ENCODE results near the gene SLC25A28. TPM values are rescaled to one million over a fixed set of nuclear protein-coding genes. Genes with fewer than 3 reads are reported as not detected.
A peak's percentile ranks its signal among the peaks of the same experiment; 100 is the strongest.

Gene SLC25A28
- total and polyA plus RNA-seq, 4 donors: 31.1 to 86.9 (median 47.6) TPM

- H3K36me3 ChIP-seq (ENCODE audit: control insufficient read depth in 4 of 4, insufficient read depth in 4 of 4, low read length in 4 of 4): peaks cover 13 to 31% (median 15%) of the 10 kb centered on the region in 4 donors
- no peak for TF ChIP-seq CTCF (IDR thresholded peaks at IDR 0.05; ENCODE audit: control extremely low read depth, extremely low read depth)
- no peak for DNase-seq
- H3K4me1 ChIP-seq (ENCODE audit: control insufficient read depth in 5 of 5, insufficient read depth in 5 of 5, low read length in 5 of 5): peaks cover 0 to 2% (median 0%) of the 10 kb centered on the region in 5 donors
- 97% methylated on average over 2 of the region's 2 CpGs for WGBS, 2 donors
- no peaks in the 10 kb centered on the region for H3K9me3 ChIP-seq (ENCODE audit: control insufficient read depth in 4 of 4, insufficient read depth in 3 of 4, low read length in 3 of 4)
- no peak overlapping the region for H3K4me3 ChIP-seq
- H3K27me3 ChIP-seq (ENCODE audit: control insufficient read depth in 3 of 3, insufficient read depth in 3 of 3, low read length in 2 of 3): no peaks in the 10 kb centered on the region
- ATAC-seq (ENCODE audit: insufficient read depth, low FRiP score): no peak
- H3K27ac ChIP-seq (ENCODE audit: low read depth in 1 of 2, low read length in 1 of 2): no peak overlapping the region
- no peak overlapping the region for H3K9ac ChIP-seq (ENCODE audit: insufficient read depth in 1 of 2, low read length in 2 of 2)
Measured at GRCh38 chr10:99609186-99609585, 11.1 kb downstream of the SLC25A28 start.

- H3K9ac ChIP-seq (ENCODE audit: insufficient read depth in 1 of 2, low read length in 2 of 2): no peak overlapping the region
- 50 to 67% methylated on average over 2 of the region's 2 CpGs for WGBS, 2 donors
- peaks cover under 1 to 11% (median 5%) of the 10 kb centered on the region in 4 donors for H3K36me3 ChIP-seq (ENCODE audit: control insufficient read depth in 4 of 4, insufficient read depth in 4 of 4, low read length in 4 of 4)
- H3K27me3 ChIP-seq (ENCODE audit: control insufficient read depth in 3 of 3, insufficient read depth in 3 of 3, low read length in 2 of 3): no peaks in the 10 kb centered on the region
- peak in 1 of 3 donors; percentile 5 for DNase-seq
- no peak overlapping the region for H3K4me3 ChIP-seq
- no peaks in the 10 kb centered on the region for H3K4me1 ChIP-seq (ENCODE audit: control insufficient read depth in 5 of 5, insufficient read depth in 5 of 5, low read length in 5 of 5)
- ATAC-seq (ENCODE audit: insufficient read depth, low FRiP score): no peak
- no peaks in the 10 kb centered on the region for H3K9me3 ChIP-seq (ENCODE audit: control insufficient read depth in 4 of 4, insufficient read depth in 3 of 4, low read length in 3 of 4)
- no peak for TF ChIP-seq CTCF (IDR thresholded peaks at IDR 0.05; ENCODE audit: control extremely low read depth, extremely low read depth)
- no peak overlapping the region for H3K27ac ChIP-seq (ENCODE audit: low read depth in 1 of 2, low read length in 1 of 2)
Measured at GRCh38 chr10:99605351-99605750, 14.9 kb downstream of the SLC25A28 start.

GRCh38 chr10:99604862-99605261 is 15.4 kb downstream of the SLC25A28 start:
- Histone ChIP-seq H3K4me1 (ENCODE audit: control insufficient read depth in 5 of 5, insufficient read depth in 5 of 5, low read length in 5 of 5) (no peaks in the 10 kb centered on the region), H3K36me3 (ENCODE audit: control insufficient read depth in 4 of 4, insufficient read depth in 4 of 4, low read length in 4 of 4) (peaks cover 0 to 8% (median 2%) of the 10 kb centered on the region in 4 donors), H3K9ac (ENCODE audit: insufficient read depth in 1 of 2, low read length in 2 of 2) (no peak overlapping the region), H3K27me3 (ENCODE audit: control insufficient read depth in 3 of 3, insufficient read depth in 3 of 3, low read length in 2 of 3) (no peaks in the 10 kb centered on the region), H3K4me3 (no peak overlapping the region), H3K27ac (ENCODE audit: low read depth in 1 of 2, low read length in 1 of 2) (no peak overlapping the region), H3K9me3 (ENCODE audit: control insufficient read depth in 4 of 4, insufficient read depth in 3 of 4, low read length in 3 of 4) (no peaks in the 10 kb centered on the region)
- no peak for TF ChIP-seq CTCF (IDR thresholded peaks at IDR 0.05; ENCODE audit: control extremely low read depth, extremely low read depth)
- no peak for DNase-seq
- 90 to 94% methylated on average over 1 of the region's 1 CpG for whole genome bisulfite sequencing, 2 donors
- no peak for ATAC-seq (ENCODE audit: insufficient read depth, low FRiP score)

Data from lung (tissue), 12 donors.